SKM-1 (cell line): ENCODE data around the gene MDM4.
"Not testable (repeated sequence)": the region's sequence is repeated elsewhere in the genome, so short reads cannot be mapped to it uniquely, and the experiment has no call there.

Experiments used
- DNase-seq: peaks from one replicate; lab custom pipeline; 2025; ENCODE audit not compliant: unreplicated experiment; lab: John Stamatoyannopoulos, UW

MDM4 gene

GRCh38 chr1:204516180-204516879 lies at the start of gene MDM4:
TSS of gene MDM4 (plus strand) at chr1:204516406. CDS start at chr1:204525519, 9,113 bp downstream.
- DNase-seq: peak; percentile 99

GRCh38 chr1:204466416-204467405 lies 49.5 kb upstream of the MDM4 start:
- DNase-seq: no peak

GRCh38 chr1:204468206-204468605 lies 48.0 kb upstream of the MDM4 start:
- no peak for DNase-seq

- DNase-seq: no peak
Observed at GRCh38 chr1:204468766-204469302, 47.4 kb upstream of the MDM4 start.

GRCh38 chr1:204469304-204469703 lies 46.9 kb upstream of the MDM4 start:
- DNase-seq: no peak

- DNase-seq: no peak
Observed at GRCh38 chr1:204471687-204472086, 44.5 kb upstream of the MDM4 start.

GRCh38 chr1:204472660-204473059 lies 43.5 kb upstream of the MDM4 start:
- no peak for DNase-seq

GRCh38 chr1:204473400-204473965 lies 42.7 kb upstream of the MDM4 start:
- no peak for DNase-seq

- peak; percentile 56 for DNase-seq
Observed at GRCh38 chr1:204475656-204476432, 40.4 kb upstream of the MDM4 start.

- DNase-seq: no peak
Observed at GRCh38 chr1:204476563-204476962, 39.6 kb upstream of the MDM4 start.

GRCh38 chr1:204477036-204477740 lies 39.0 kb upstream of the MDM4 start:
- DNase-seq: no peak

GRCh38 chr1:204478172-204478899 lies 37.9 kb upstream of the MDM4 start:
- DNase-seq: no peak

GRCh38 chr1:204478921-204479320 lies 37.3 kb upstream of the MDM4 start:
- DNase-seq: no peak

- no peak for DNase-seq
Observed at GRCh38 chr1:204479387-204480136, 36.6 kb upstream of the MDM4 start.

GRCh38 chr1:204480515-204480914 lies 35.7 kb upstream of the MDM4 start:
- DNase-seq: no peak

GRCh38 chr1:204483791-204484190 lies 32.4 kb upstream of the MDM4 start:
- DNase-seq: no peak

- not testable (repeated sequence) for DNase-seq
Observed at GRCh38 chr1:204486513-204487255, 29.5 kb upstream of the MDM4 start.

- DNase-seq: no peak
Observed at GRCh38 chr1:204487256-204487615, 29.0 kb upstream of the MDM4 start.
